Right renal cortex interstitium (tissue), 3 donors: ENCODE results near the gene GADL1. TPM values are rescaled to one million over a fixed set of nuclear protein-coding genes. Genes with fewer than 3 reads are reported as not detected.
A peak's percentile ranks its signal among the peaks of the same experiment; 100 is the strongest.

Source experiments
- DNase-seq, 3 donors: peaks; one replicate each; pipeline ENCODE4 v3.0.0-alpha.2; 2013; ENCODE audit warnings: low read depth in 3 of 3, low spot score in 2 of 3
- polyA plus RNA-seq, 3 donors: library from polyadenylated mRNA; unstranded; fragments of 120-200 nt; gene quantifications; one replicate each; pipeline ENCODE4 v1.2.1, GENCODE V29; 2013; ENCODE audit not compliant: insufficient read length in 3 of 3

Gene GADL1
- polyA plus RNA-seq, result 1 to 10 TPM; 2.4 to 2.6 (median 2.6) TPM

GRCh38 chr3:30894521-30895251 lies at the start of gene GADL1:
Gene GADL1, minus strand, starts transcription at chr3:30894661. Its CDS starts 47 bp downstream, at chr3:30894614.
- peak in 2 of 3 donors; percentile 14 to 35 for DNase-seq

- DNase-seq, result no peak
Measured at GRCh38 chr3:30944124-30944523, 49.7 kb upstream of the GADL1 start.

- no peak for DNase-seq
Measured at GRCh38 chr3:30943206-30943605, 48.7 kb upstream of the GADL1 start.

- DNase-seq, result no peak
Measured at GRCh38 chr3:30941342-30941741, 46.9 kb upstream of the GADL1 start.

- DNase-seq, result no peak
Measured at GRCh38 chr3:30940740-30941139, 46.3 kb upstream of the GADL1 start.

- DNase-seq, result peak in 1 of 3 donors; percentile 23
Measured at GRCh38 chr3:30934208-30934550, 39.7 kb upstream of the GADL1 start.

- DNase-seq, result no peak
Measured at GRCh38 chr3:30933478-30934207, 39.2 kb upstream of the GADL1 start.

- DNase-seq, result no peak
Measured at GRCh38 chr3:30932513-30933098, 38.1 kb upstream of the GADL1 start.

- DNase-seq, result no peak
Measured at GRCh38 chr3:30924763-30925162, 30.3 kb upstream of the GADL1 start.

- no peak for DNase-seq
Measured at GRCh38 chr3:30919564-30919963, 25.1 kb upstream of the GADL1 start.

GRCh38 chr3:30918761-30919160 lies 24.3 kb upstream of the GADL1 start:
- no peak for DNase-seq

- DNase-seq, result no peak
Measured at GRCh38 chr3:30915782-30916181, 21.3 kb upstream of the GADL1 start.

GRCh38 chr3:30914696-30915095 lies 20.2 kb upstream of the GADL1 start:
- no peak for DNase-seq

- no peak for DNase-seq
Measured at GRCh38 chr3:30913176-30913575, 18.7 kb upstream of the GADL1 start.

- DNase-seq, result no peak
Measured at GRCh38 chr3:30912301-30912700, 17.8 kb upstream of the GADL1 start.

GRCh38 chr3:30908456-30909037 lies 14.1 kb upstream of the GADL1 start:
- DNase-seq, result no peak

- no peak for DNase-seq
Measured at GRCh38 chr3:30904996-30905395, 10.5 kb upstream of the GADL1 start.

- peak in 2 of 3 donors; percentile 16 to 23 for DNase-seq
Measured at GRCh38 chr3:30895329-30895728, 868 bp upstream of the GADL1 start.

- no peak for DNase-seq
Measured at GRCh38 chr3:30893678-30894325, 659 bp downstream of the GADL1 start.

- no peak for DNase-seq
Measured at GRCh38 chr3:30890907-30891306, 3.6 kb downstream of the GADL1 start.

- no peak for DNase-seq
Measured at GRCh38 chr3:30886888-30887287, 7.6 kb downstream of the GADL1 start.
